HL-60 (cell line): Measurements from ENCODE around the gene CXCR4.

Experiments
- GABPA ChIP-seq: IDR thresholded peaks from 2 replicates; pipeline ENCODE4 v1.6.1; 2012; ENCODE audit warnings: low read depth
- POLR2AphosphoS5 ChIP-seq: IDR thresholded peaks from 2 replicates; pipeline ENCODE4 v1.6.1; 2012; ENCODE audit warnings: low read depth
- SPI1 ChIP-seq: IDR thresholded peaks from 2 replicates; pipeline ENCODE4 v1.6.1; 2012; ENCODE audit warnings: low read depth, mild to moderate bottlenecking, borderline replicate concordance
- TF ChIP-seq, protein P1 (sequence below): IDR thresholded peaks from one replicate; pipeline ENCODE4 v1.5.1; 2011; ENCODE audit warnings: low read length, control low read depth, inconsistent platforms; ENCODE audit not compliant: insufficient read depth
- TF ChIP-seq, protein P2 (sequence below): IDR thresholded peaks from 2 replicates; pipeline ENCODE4 v1.6.1; 2012; ENCODE audit warnings: low read depth; ENCODE audit not compliant: insufficient replicate concordance

DNA sequence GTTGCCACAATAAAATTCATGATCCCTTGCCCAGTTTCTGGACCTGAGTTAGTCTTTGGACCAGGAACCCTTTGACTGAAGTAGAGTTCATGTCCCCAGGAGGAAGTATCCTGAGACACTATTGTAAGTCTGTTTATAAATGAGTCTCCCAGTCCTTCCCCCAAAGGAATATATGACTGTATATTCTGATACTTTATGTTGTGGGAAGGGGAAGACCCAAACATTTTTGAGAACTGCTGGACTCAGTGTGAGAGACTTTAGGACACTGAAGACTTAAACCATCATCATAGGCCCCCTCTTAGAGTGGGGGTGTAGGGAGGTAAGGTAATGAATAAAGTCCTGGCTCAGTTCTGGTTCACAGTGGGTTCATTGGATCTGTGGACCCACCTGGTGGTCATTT, 28.6 kb upstream of the CXCR4 start:
- TF ChIP-seq, protein P1, sequence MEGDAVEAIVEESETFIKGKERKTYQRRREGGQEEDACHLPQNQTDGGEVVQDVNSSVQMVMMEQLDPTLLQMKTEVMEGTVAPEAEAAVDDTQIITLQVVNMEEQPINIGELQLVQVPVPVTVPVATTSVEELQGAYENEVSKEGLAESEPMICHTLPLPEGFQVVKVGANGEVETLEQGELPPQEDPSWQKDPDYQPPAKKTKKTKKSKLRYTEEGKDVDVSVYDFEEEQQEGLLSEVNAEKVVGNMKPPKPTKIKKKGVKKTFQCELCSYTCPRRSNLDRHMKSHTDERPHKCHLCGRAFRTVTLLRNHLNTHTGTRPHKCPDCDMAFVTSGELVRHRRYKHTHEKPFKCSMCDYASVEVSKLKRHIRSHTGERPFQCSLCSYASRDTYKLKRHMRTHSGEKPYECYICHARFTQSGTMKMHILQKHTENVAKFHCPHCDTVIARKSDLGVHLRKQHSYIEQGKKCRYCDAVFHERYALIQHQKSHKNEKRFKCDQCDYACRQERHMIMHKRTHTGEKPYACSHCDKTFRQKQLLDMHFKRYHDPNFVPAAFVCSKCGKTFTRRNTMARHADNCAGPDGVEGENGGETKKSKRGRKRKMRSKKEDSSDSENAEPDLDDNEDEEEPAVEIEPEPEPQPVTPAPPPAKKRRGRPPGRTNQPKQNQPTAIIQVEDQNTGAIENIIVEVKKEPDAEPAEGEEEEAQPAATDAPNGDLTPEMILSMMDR, result no peak
- TF ChIP-seq POLR2AphosphoS5, result no peak
- TF ChIP-seq, protein P2, sequence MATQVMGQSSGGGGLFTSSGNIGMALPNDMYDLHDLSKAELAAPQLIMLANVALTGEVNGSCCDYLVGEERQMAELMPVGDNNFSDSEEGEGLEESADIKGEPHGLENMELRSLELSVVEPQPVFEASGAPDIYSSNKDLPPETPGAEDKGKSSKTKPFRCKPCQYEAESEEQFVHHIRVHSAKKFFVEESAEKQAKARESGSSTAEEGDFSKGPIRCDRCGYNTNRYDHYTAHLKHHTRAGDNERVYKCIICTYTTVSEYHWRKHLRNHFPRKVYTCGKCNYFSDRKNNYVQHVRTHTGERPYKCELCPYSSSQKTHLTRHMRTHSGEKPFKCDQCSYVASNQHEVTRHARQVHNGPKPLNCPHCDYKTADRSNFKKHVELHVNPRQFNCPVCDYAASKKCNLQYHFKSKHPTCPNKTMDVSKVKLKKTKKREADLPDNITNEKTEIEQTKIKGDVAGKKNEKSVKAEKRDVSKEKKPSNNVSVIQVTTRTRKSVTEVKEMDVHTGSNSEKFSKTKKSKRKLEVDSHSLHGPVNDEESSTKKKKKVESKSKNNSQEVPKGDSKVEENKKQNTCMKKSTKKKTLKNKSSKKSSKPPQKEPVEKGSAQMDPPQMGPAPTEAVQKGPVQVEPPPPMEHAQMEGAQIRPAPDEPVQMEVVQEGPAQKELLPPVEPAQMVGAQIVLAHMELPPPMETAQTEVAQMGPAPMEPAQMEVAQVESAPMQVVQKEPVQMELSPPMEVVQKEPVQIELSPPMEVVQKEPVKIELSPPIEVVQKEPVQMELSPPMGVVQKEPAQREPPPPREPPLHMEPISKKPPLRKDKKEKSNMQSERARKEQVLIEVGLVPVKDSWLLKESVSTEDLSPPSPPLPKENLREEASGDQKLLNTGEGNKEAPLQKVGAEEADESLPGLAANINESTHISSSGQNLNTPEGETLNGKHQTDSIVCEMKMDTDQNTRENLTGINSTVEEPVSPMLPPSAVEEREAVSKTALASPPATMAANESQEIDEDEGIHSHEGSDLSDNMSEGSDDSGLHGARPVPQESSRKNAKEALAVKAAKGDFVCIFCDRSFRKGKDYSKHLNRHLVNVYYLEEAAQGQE, result no peak
- no peak for TF ChIP-seq GABPA
- TF ChIP-seq SPI1, result no peak
